NCI-H2227 treated with DMSO at 0.1 percent for 48 hours (cell line): Measurements from ENCODE around the gene TJP2.
A peak's percentile ranks its signal among the peaks of the same experiment; 100 is the strongest.

ENCODE experiments used
- DNase-seq: peaks from one replicate; lab custom pipeline; 2025; lab: John Stamatoyannopoulos, UW

TJP2 gene

GRCh38 chr9:69191231-69191630 is 17.2 kb downstream of the TJP2 start:
- DNase-seq: no peak

GRCh38 chr9:69192214-69192613 is 18.1 kb downstream of the TJP2 start:
- no peak for DNase-seq

- no peak for DNase-seq
Observed at GRCh38 chr9:69193685-69194032, 19.6 kb downstream of the TJP2 start.

- no peak for DNase-seq
Observed at GRCh38 chr9:69194702-69195418, 20.8 kb downstream of the TJP2 start.

GRCh38 chr9:69195668-69196067 is 21.6 kb downstream of the TJP2 start:
- no peak for DNase-seq

- no peak for DNase-seq
Observed at GRCh38 chr9:69197687-69198086, 23.6 kb downstream of the TJP2 start.

GRCh38 chr9:69198521-69199220 is 24.6 kb downstream of the TJP2 start:
- no peak for DNase-seq

- DNase-seq: no peak
Observed at GRCh38 chr9:69199769-69200470, 25.8 kb downstream of the TJP2 start.

GRCh38 chr9:69202556-69202955 is 28.5 kb downstream of the TJP2 start:
- DNase-seq: no peak

GRCh38 chr9:69204326-69204725 is 30.2 kb downstream of the TJP2 start:
- DNase-seq: no peak

GRCh38 chr9:69204849-69205248 is 30.8 kb downstream of the TJP2 start:
- DNase-seq: no peak

- no peak for DNase-seq
Observed at GRCh38 chr9:69206047-69206446, 32.0 kb downstream of the TJP2 start.

- DNase-seq: no peak
Observed at GRCh38 chr9:69207503-69207902, 33.4 kb downstream of the TJP2 start.

- DNase-seq: no peak
Observed at GRCh38 chr9:69211424-69212036, 37.5 kb downstream of the TJP2 start.

- no peak for DNase-seq
Observed at GRCh38 chr9:69213647-69214046, 39.6 kb downstream of the TJP2 start.

GRCh38 chr9:69214939-69215338 is 40.9 kb downstream of the TJP2 start:
- DNase-seq: no peak

- no peak for DNase-seq
Observed at GRCh38 chr9:69215774-69216485, 41.9 kb downstream of the TJP2 start.

GRCh38 chr9:69218166-69218565 is 44.1 kb downstream of the TJP2 start:
- peak; percentile 85 for DNase-seq

GRCh38 chr9:69221036-69221435 is 47.0 kb downstream of the TJP2 start:
- DNase-seq: no peak

- no peak for DNase-seq
Observed at GRCh38 chr9:69222970-69223369, 48.9 kb downstream of the TJP2 start.

GRCh38 chr9:69223605-69224004 is 49.5 kb downstream of the TJP2 start:
- DNase-seq: peak; percentile 0

GRCh38 chr9:69229367-69229766 is 55.3 kb downstream of the TJP2 start:
- no peak for DNase-seq
